Neuronal stem cell (in vitro differentiated cells): Measurements from ENCODE around the gene DZIP1.
A peak's percentile ranks its signal among the peaks of the same experiment; 100 is the strongest.

Experiments used
- DNase-seq: peaks from one replicate; pipeline ENCODE4 v3.0.0-alpha.2; 2013; ENCODE audit warnings: low spot score
- H2AFZ ChIP-seq: one replicate; pipeline ENCODE4 v1.6.1; 2013; ENCODE audit warnings: mild to moderate bottlenecking, low read length, inconsistent platforms
- H2AK5ac ChIP-seq: 2 replicates; pipeline ENCODE4 v1.6.1; 2013; ENCODE audit warnings: low read depth, mild to moderate bottlenecking, inconsistent platforms, low read length, moderate library complexity, mixed read lengths
- H2BK120ac ChIP-seq: 2 replicates; pipeline ENCODE4 v1.6.1; 2013; ENCODE audit warnings: low read depth, mild to moderate bottlenecking, inconsistent platforms, low read length, moderate library complexity, mixed read lengths
- H2BK12ac ChIP-seq: one replicate; pipeline ENCODE4 v1.6.1; 2013; ENCODE audit warnings: low read length, inconsistent platforms
- H2BK15ac ChIP-seq: 2 replicates; pipeline ENCODE4 v1.6.1; 2013; ENCODE audit warnings: mild to moderate bottlenecking, low read length, inconsistent platforms, mixed read lengths
- H2BK5ac ChIP-seq: one replicate; pipeline ENCODE4 v1.6.1; 2013; ENCODE audit warnings: inconsistent platforms, mild to moderate bottlenecking, low read length, moderate library complexity
- H3K14ac ChIP-seq: one replicate; pipeline ENCODE4 v1.6.1; 2013; ENCODE audit warnings: low read length, inconsistent platforms
- H3K18ac ChIP-seq: 2 replicates; pipeline ENCODE4 v1.6.1; 2013; ENCODE audit warnings: low read length, inconsistent platforms
- H3K23ac ChIP-seq: 2 replicates; pipeline ENCODE4 v1.6.1; 2013; ENCODE audit warnings: low read depth, mild to moderate bottlenecking, mixed read lengths, low read length, inconsistent platforms; ENCODE audit not compliant: poor library complexity
- H3K27ac ChIP-seq: replicated peaks from 3 replicates; pipeline ENCODE4 v1.5.1; 2013; ENCODE audit warnings: low read length, inconsistent platforms
- H3K27me3 ChIP-seq, 3 experiments: 2 replicates each; pipeline ENCODE4 v1.6.1; 2013; ENCODE audit warnings: low read length in 3 of 3, mild to moderate bottlenecking in 2 of 3, inconsistent platforms in 1 of 3, low read depth in 1 of 3, mixed read lengths in 1 of 3, moderate library complexity in 1 of 3; ENCODE audit not compliant: control insufficient read depth in 3 of 3, insufficient read depth in 3 of 3
- H3K36me3 ChIP-seq, 2 donors: replicated peaks in 1 of 2; 2 replicates each; pipeline ENCODE4 v1.6.1; 2013; ENCODE audit warnings: low read length in 2 of 2; ENCODE audit not compliant: control insufficient read depth in 2 of 2, insufficient read depth in 2 of 2
- H3K4ac ChIP-seq: 2 replicates; pipeline ENCODE4 v1.6.1; 2013; ENCODE audit warnings: inconsistent platforms, mild to moderate bottlenecking, low read length, moderate library complexity
- H3K4me1 ChIP-seq, 2 donors: 1 replicate in 1 of 2; 2 replicates in 1 of 2; pipeline ENCODE4 v1.6.1; 2013; ENCODE audit warnings: low read length in 2 of 2, low read depth in 1 of 2; ENCODE audit not compliant: control insufficient read depth in 2 of 2, insufficient read depth in 1 of 2
- H3K4me2 ChIP-seq: one replicate; pipeline ENCODE4 v1.6.1; 2013; ENCODE audit warnings: mild to moderate bottlenecking, low read length, inconsistent platforms; ENCODE audit not compliant: insufficient read depth, poor library complexity, severe bottlenecking
- H3K4me3 ChIP-seq, 2 donors: 2 replicates each; pipeline ENCODE4 v1.5.1; 2013; ENCODE audit warnings: low read length in 2 of 2, mild to moderate bottlenecking in 2 of 2, inconsistent platforms in 1 of 2, moderate library complexity in 1 of 2
- H3K79me1 ChIP-seq: one replicate; pipeline ENCODE4 v1.6.1; 2013; ENCODE audit warnings: low read depth, mild to moderate bottlenecking, inconsistent platforms, low read length, moderate library complexity
- H3K9ac ChIP-seq: one replicate; pipeline ENCODE4 v1.6.1; 2013; ENCODE audit warnings: mild to moderate bottlenecking, low read depth, low read length, inconsistent platforms; ENCODE audit not compliant: poor library complexity
- H3K9me3 ChIP-seq, 2 donors: replicated peaks in 1 of 2; 2 replicates each; pipeline versions ENCODE3 to v1.6.1; 2013; ENCODE audit warnings: low read length in 2 of 2, mild to moderate bottlenecking in 2 of 2, inconsistent platforms in 1 of 2, low read depth in 1 of 2, mixed read lengths in 1 of 2, moderate library complexity in 1 of 2; ENCODE audit not compliant: control insufficient read depth in 2 of 2, insufficient read depth in 1 of 2
- H4K8ac ChIP-seq: one replicate; pipeline ENCODE4 v1.6.1; 2013; ENCODE audit warnings: low read depth, mild to moderate bottlenecking, inconsistent platforms, low read length, moderate library complexity
- H4K91ac ChIP-seq: one replicate; pipeline ENCODE4 v1.6.1; 2013; ENCODE audit warnings: low read length, low read depth, mild to moderate bottlenecking, inconsistent platforms; ENCODE audit not compliant: poor library complexity
- WGBS, 2 donors: extraction: QIAGEN DNeasy Blood & Tissue Kit; methylation state at CpG; one replicate each; pipeline ENCODE4 v1.1.7; 2013; ENCODE audit warnings: missing lambda C conversion rate in 2 of 2, mixed read lengths in 1 of 2; ENCODE audit not compliant: insufficient read length in 2 of 2, insufficient replicate concordance in 1 of 2; ENCODE audit errors: extremely low coverage in 2 of 2; 5-methylcytosine and 5-hydroxymethylcytosine counted together

Gene DZIP1

GRCh38 chr13:95684418-95684817 lies 39.9 kb upstream of the DZIP1 start:
- H3K9me3 ChIP-seq = peaks cover 0 to 6% of the 10 kb centered on the region in 2 donors
- H2AK5ac ChIP-seq = no peak overlapping the region
- H3K27ac ChIP-seq = no peak overlapping the region
- H3K14ac ChIP-seq = no peak overlapping the region
- H3K9ac ChIP-seq = no peak overlapping the region
- no peaks in the 10 kb centered on the region for H3K4me1 ChIP-seq
- no peaks in the 10 kb centered on the region for H3K27me3 ChIP-seq
- no peak overlapping the region for H3K23ac ChIP-seq
- H4K8ac ChIP-seq = no peak overlapping the region
- H3K79me1 ChIP-seq = peaks cover 4% of the 10 kb centered on the region
- no peak overlapping the region for H2BK15ac ChIP-seq
- H3K18ac ChIP-seq = no peak overlapping the region
- no peak overlapping the region for H2BK12ac ChIP-seq
- no peak overlapping the region for H3K4me2 ChIP-seq
- no peak overlapping the region for H3K4me3 ChIP-seq
- H3K36me3 ChIP-seq = no peaks in the 10 kb centered on the region
- no peak overlapping the region for H4K91ac ChIP-seq
- H3K4ac ChIP-seq = no peak overlapping the region
- H2BK120ac ChIP-seq = no peak overlapping the region
- H2AFZ ChIP-seq = no peak overlapping the region
- no CpG with 5 or more reads among the region's 2 CpGs for WGBS, 2 donors
- DNase-seq = no peak
- H2BK5ac ChIP-seq = no peak overlapping the region

- no peak overlapping the region for H2BK5ac ChIP-seq
- H3K4ac ChIP-seq = no peak overlapping the region
- H2BK15ac ChIP-seq = no peak overlapping the region
- H3K9me3 ChIP-seq = peaks cover 0 to 3% of the 10 kb centered on the region in 2 donors
- no peak overlapping the region for H3K27ac ChIP-seq
- H3K23ac ChIP-seq = no peak overlapping the region
- no peak overlapping the region for H3K4me2 ChIP-seq
- no peak overlapping the region for H2AFZ ChIP-seq
- no peak for DNase-seq
- H3K14ac ChIP-seq = no peak overlapping the region
- no peak overlapping the region for H3K4me3 ChIP-seq
- no peak overlapping the region for H4K91ac ChIP-seq
- H3K4me1 ChIP-seq = peaks cover 2 to 7% of the 10 kb centered on the region in 2 donors
- H2BK120ac ChIP-seq = no peak overlapping the region
- no CpG with 5 or more reads among the region's 2 CpGs for WGBS, 2 donors
- no peaks in the 10 kb centered on the region for H3K79me1 ChIP-seq
- no peaks in the 10 kb centered on the region for H3K36me3 ChIP-seq
- no peak overlapping the region for H3K9ac ChIP-seq
- H2BK12ac ChIP-seq = no peak overlapping the region
- H3K27me3 ChIP-seq = no peaks in the 10 kb centered on the region
- no peak overlapping the region for H4K8ac ChIP-seq
- no peak overlapping the region for H3K18ac ChIP-seq
- H2AK5ac ChIP-seq = no peak overlapping the region
These were observed 35.2 kb upstream of the DZIP1 start for GRCh38 chr13:95679722-95680121.

- no peak overlapping the region for H3K4me3 ChIP-seq
These were observed 34.5 kb upstream of the DZIP1 start for GRCh38 chr13:95678967-95679366.

GRCh38 chr13:95677564-95678266 lies 33.2 kb upstream of the DZIP1 start:
- Histone ChIP-seq H3K27me3 (no peaks in the 10 kb centered on the region), H3K4me2 (peak overlapping the region; percentile 81), H3K18ac (peak overlapping the region; percentile 96), H2AK5ac (no peak overlapping the region), H2BK12ac (no peak overlapping the region), H3K4me3 (peak overlapping the region; percentile 86 to 99), H3K27ac (no peak overlapping the region), H4K91ac (no peak overlapping the region), H3K9ac (peak overlapping the region; percentile 27), H3K79me1 (no peaks in the 10 kb centered on the region), H2BK120ac (no peak overlapping the region), H3K9me3 (peaks cover 0 to 2% of the 10 kb centered on the region in 2 donors), H2BK15ac (no peak overlapping the region), H3K4ac (no peak overlapping the region), H2BK5ac (peak overlapping the region; percentile 47), H3K36me3 (no peaks in the 10 kb centered on the region), H4K8ac (no peak overlapping the region), H3K14ac (peak overlapping the region; percentile 47), H2AFZ (peak overlapping the region; percentile 98), H3K4me1 (peaks cover 2 to 7% of the 10 kb centered on the region in 2 donors), H3K23ac (no peak overlapping the region)
- no CpG with 5 or more reads among the region's 30 CpGs for WGBS, 2 donors
- peak; percentile 38 for DNase-seq

More at GRCh38 chr13:95678967-95679366, 34.5 kb upstream of the DZIP1 start:
- H2AK5ac ChIP-seq = no peak overlapping the region
- H3K4ac ChIP-seq = no peak overlapping the region
- no peaks in the 10 kb centered on the region for H3K36me3 ChIP-seq
- WGBS, 2 donors = no CpG with 5 or more reads among the region's 4 CpGs
- no peaks in the 10 kb centered on the region for H3K79me1 ChIP-seq
- H3K14ac ChIP-seq = no peak overlapping the region
- no peak overlapping the region for H2BK120ac ChIP-seq
- H3K4me1 ChIP-seq = peaks cover 2 to 7% of the 10 kb centered on the region in 2 donors
- no peaks in the 10 kb centered on the region for H3K27me3 ChIP-seq
- H2BK12ac ChIP-seq = no peak overlapping the region
- H4K91ac ChIP-seq = no peak overlapping the region
- H3K18ac ChIP-seq = no peak overlapping the region
- H3K27ac ChIP-seq = no peak overlapping the region
- H2AFZ ChIP-seq = no peak overlapping the region
- H3K9ac ChIP-seq = no peak overlapping the region
- H4K8ac ChIP-seq = no peak overlapping the region
- no peak overlapping the region for H2BK15ac ChIP-seq
- no peak for DNase-seq
- H3K9me3 ChIP-seq = peaks cover 0 to 2% of the 10 kb centered on the region in 2 donors
- H2BK5ac ChIP-seq = no peak overlapping the region
- no peak overlapping the region for H3K4me2 ChIP-seq
- H3K23ac ChIP-seq = no peak overlapping the region
